Activated T-helper 17 cell treated with anti-CD3 and anti-CD28 coated beads, Interleukin-2, amount 50 U/mL, for 72 hours (primary cell): ENCODE measurements around the gene PARVG. TPM values are rescaled to one million over a fixed set of nuclear protein-coding genes. Genes with fewer than 3 reads are reported as not detected.

ENCODE experiments used
- ATAC-seq: fragments of 150-1000 bp; cut with Tn5 transposase; replicated peaks from 2 replicates; pipeline ENCODE4 v1.10.0; 2021; ENCODE audit warnings: mild to moderate bottlenecking, moderate library complexity
- H3K27ac Mint-ChIP-seq: one replicate; pipeline ENCODE4 v1.8.0; 2022; ENCODE audit warnings: mixed read lengths
- H3K27me3 Mint-ChIP-seq: one replicate; pipeline ENCODE4 v1.8.0; 2022; ENCODE audit warnings: mixed read lengths
- H3K36me3 Mint-ChIP-seq: one replicate; pipeline ENCODE4 v1.8.0; 2022; ENCODE audit warnings: low read depth, mild to moderate bottlenecking, mixed read lengths
- H3K4me1 Mint-ChIP-seq: one replicate; pipeline ENCODE4 v1.8.0; 2022; ENCODE audit warnings: mixed read lengths
- H3K4me3 Mint-ChIP-seq: one replicate; pipeline ENCODE4 v1.8.0; 2022; ENCODE audit warnings: mild to moderate bottlenecking, mixed read lengths
- H3K9me3 Mint-ChIP-seq: one replicate; pipeline ENCODE4 v1.8.0; 2022; ENCODE audit warnings: mixed read lengths
- total RNA-seq, 2 donors: library from RNA; stranded (reverse); gene quantifications; one replicate each; pipeline ENCODE4 v1.2.3, GENCODE V29; 2022

Gene PARVG
- total RNA-seq, 2 donors from 2014 or later, result 34.9 to 35.8 TPM

- H3K9me3 Mint-ChIP-seq, result no peaks in the 10 kb centered on the region
- no peak for ATAC-seq
- no peaks in the 10 kb centered on the region for H3K27me3 Mint-ChIP-seq
- H3K4me3 Mint-ChIP-seq, result no peak overlapping the region
- no peak overlapping the region for H3K27ac Mint-ChIP-seq
- peaks cover 11% of the 10 kb centered on the region for H3K36me3 Mint-ChIP-seq
- H3K4me1 Mint-ChIP-seq, result no peaks in the 10 kb centered on the region
Observed at GRCh38 chr22:44163536-44163935, 17.2 kb upstream of the PARVG start.

- no peak overlapping the region for H3K4me3 Mint-ChIP-seq
- H3K36me3 Mint-ChIP-seq, result peaks cover 6% of the 10 kb centered on the region
- ATAC-seq, result no peak
- no peak overlapping the region for H3K27ac Mint-ChIP-seq
- no peaks in the 10 kb centered on the region for H3K27me3 Mint-ChIP-seq
- no peaks in the 10 kb centered on the region for H3K9me3 Mint-ChIP-seq
- no peaks in the 10 kb centered on the region for H3K4me1 Mint-ChIP-seq
Observed at GRCh38 chr22:44164031-44164430, 16.7 kb upstream of the PARVG start.

GRCh38 chr22:44165286-44165874 is 15.3 kb upstream of the PARVG start:
- H3K27ac Mint-ChIP-seq, result no peak overlapping the region
- no peak for ATAC-seq
- H3K36me3 Mint-ChIP-seq, result peaks cover 6% of the 10 kb centered on the region
- H3K9me3 Mint-ChIP-seq, result no peaks in the 10 kb centered on the region
- H3K4me3 Mint-ChIP-seq, result no peak overlapping the region
- H3K4me1 Mint-ChIP-seq, result no peaks in the 10 kb centered on the region
- no peaks in the 10 kb centered on the region for H3K27me3 Mint-ChIP-seq

GRCh38 chr22:44166498-44167276 is 14.0 kb upstream of the PARVG start:
- Mint-ChIP-seq H3K27ac (no peak overlapping the region), H3K4me1 (no peaks in the 10 kb centered on the region)

GRCh38 chr22:44167501-44167900 is 13.2 kb upstream of the PARVG start:
- Mint-ChIP-seq H3K27ac (no peak overlapping the region), H3K9me3 (no peaks in the 10 kb centered on the region), H3K4me1 (no peaks in the 10 kb centered on the region), H3K27me3 (no peaks in the 10 kb centered on the region), H3K4me3 (no peak overlapping the region), H3K36me3 (no peaks in the 10 kb centered on the region)
- ATAC-seq, result no peak

More at GRCh38 chr22:44166498-44167276, 14.0 kb upstream of the PARVG start:
- no peaks in the 10 kb centered on the region for H3K27me3 Mint-ChIP-seq
- H3K9me3 Mint-ChIP-seq, result no peaks in the 10 kb centered on the region
- H3K4me3 Mint-ChIP-seq, result no peak overlapping the region
- H3K36me3 Mint-ChIP-seq, result no peaks in the 10 kb centered on the region
- ATAC-seq, result no peak

- Mint-ChIP-seq H3K27me3 (no peaks in the 10 kb centered on the region), H3K4me1 (no peaks in the 10 kb centered on the region), H3K27ac (no peak overlapping the region), H3K36me3 (no peaks in the 10 kb centered on the region), H3K9me3 (no peaks in the 10 kb centered on the region), H3K4me3 (no peak overlapping the region)
- no peak for ATAC-seq
Observed at GRCh38 chr22:44168206-44168605, 12.5 kb upstream of the PARVG start.

GRCh38 chr22:44170470-44170869 is 10.3 kb upstream of the PARVG start:
- no peak for ATAC-seq
- Mint-ChIP-seq H3K4me1 (no peaks in the 10 kb centered on the region), H3K27ac (no peak overlapping the region), H3K4me3 (no peak overlapping the region), H3K9me3 (no peaks in the 10 kb centered on the region), H3K27me3 (no peaks in the 10 kb centered on the region), H3K36me3 (no peaks in the 10 kb centered on the region)

GRCh38 chr22:44171561-44171960 is 9.2 kb upstream of the PARVG start:
- Mint-ChIP-seq H3K4me1 (no peaks in the 10 kb centered on the region), H3K27me3 (no peaks in the 10 kb centered on the region), H3K27ac (no peak overlapping the region)

GRCh38 chr22:44172370-44173108 is 8.2 kb upstream of the PARVG start:
- Mint-ChIP-seq H3K4me3 (no peak overlapping the region), H3K4me1 (no peaks in the 10 kb centered on the region), H3K27ac (no peak overlapping the region), H3K36me3 (no peaks in the 10 kb centered on the region), H3K27me3 (no peaks in the 10 kb centered on the region), H3K9me3 (no peaks in the 10 kb centered on the region)
- ATAC-seq, result no peak

More at GRCh38 chr22:44171561-44171960, 9.2 kb upstream of the PARVG start:
- no peak for ATAC-seq
- Mint-ChIP-seq H3K9me3 (no peaks in the 10 kb centered on the region), H3K4me3 (no peak overlapping the region), H3K36me3 (no peaks in the 10 kb centered on the region)

GRCh38 chr22:44173154-44173553 is 7.6 kb upstream of the PARVG start:
- Mint-ChIP-seq H3K36me3 (no peaks in the 10 kb centered on the region), H3K27ac (no peak overlapping the region), H3K9me3 (no peaks in the 10 kb centered on the region), H3K4me1 (no peaks in the 10 kb centered on the region), H3K4me3 (no peak overlapping the region), H3K27me3 (no peaks in the 10 kb centered on the region)
- ATAC-seq, result no peak

- H3K4me1 Mint-ChIP-seq, result peaks cover 3% of the 10 kb centered on the region
- H3K27ac Mint-ChIP-seq, result no peak overlapping the region
- H3K9me3 Mint-ChIP-seq, result no peaks in the 10 kb centered on the region
- no peak overlapping the region for H3K4me3 Mint-ChIP-seq
- H3K27me3 Mint-ChIP-seq, result no peaks in the 10 kb centered on the region
- H3K36me3 Mint-ChIP-seq, result no peaks in the 10 kb centered on the region
- no peak for ATAC-seq
Observed at GRCh38 chr22:44175676-44176075, 5.0 kb upstream of the PARVG start.

GRCh38 chr22:44179196-44179988 is 1.3 kb upstream of the PARVG start:
- no peaks in the 10 kb centered on the region for H3K36me3 Mint-ChIP-seq
- H3K9me3 Mint-ChIP-seq, result no peaks in the 10 kb centered on the region
- no peak overlapping the region for H3K27ac Mint-ChIP-seq
- H3K27me3 Mint-ChIP-seq, result no peaks in the 10 kb centered on the region
- no peak for ATAC-seq
- H3K4me1 Mint-ChIP-seq, result peaks cover 12% of the 10 kb centered on the region
- no peak overlapping the region for H3K4me3 Mint-ChIP-seq

GRCh38 chr22:44179989-44180705 is 578 bp upstream of the PARVG start:
- Mint-ChIP-seq H3K4me3 (peak overlapping the region; percentile 74), H3K27ac (peak overlapping the region; percentile 74)
- no peak for ATAC-seq

More at GRCh38 chr22:44179989-44180705, 578 bp upstream of the PARVG start:
- Mint-ChIP-seq H3K36me3 (no peaks in the 10 kb centered on the region), H3K27me3 (no peaks in the 10 kb centered on the region), H3K4me1 (peaks cover 12% of the 10 kb centered on the region), H3K9me3 (no peaks in the 10 kb centered on the region)
